ENCODE measurements around the gene KIAA0825.

GRCh38 chr5:94649874-94650273 is 31.5 kb upstream of the KIAA0825 start:
- TF ChIP-seq CTCF (IDR thresholded peaks at IDR 0.05) (no peak), POLR2AphosphoS5 (IDR thresholded peaks at IDR 0.05; ENCODE audit: low read depth, low read length) (no peak), JUND (IDR thresholded peaks at IDR 0.05) (no peak), GABPA (IDR thresholded peaks at IDR 0.05; ENCODE audit: low read depth) (no peak), FOXM1 (IDR thresholded peaks at IDR 0.05; ENCODE audit: low read depth) (no peak), PBX3 (IDR thresholded peaks at IDR 0.05) (no peak), RCOR1 (IDR thresholded peaks at IDR 0.05; ENCODE audit: low read length) (no peak), EZH2phosphoT487 (IDR thresholded peaks at IDR 0.05; ENCODE audit: borderline replicate concordance, low read depth) (no peak), EP300 (IDR thresholded peaks at IDR 0.05; ENCODE audit: borderline replicate concordance in 1 of 2, low read depth in 1 of 2, low read length in 1 of 2) (no peak), TAF1 (IDR thresholded peaks at IDR 0.05; ENCODE audit: borderline replicate concordance, low read depth, low read length) (no peak), USF2 (IDR thresholded peaks at IDR 0.05; ENCODE audit: borderline replicate concordance, low read depth, low read length) (no peak), RXRA (IDR thresholded peaks at IDR 0.05; ENCODE audit: borderline replicate concordance, low read depth) (no peak), MAX (IDR thresholded peaks at IDR 0.05; ENCODE audit: low read depth) (no peak)
